Measurements from ENCODE around the gene PIM3.

PIM3 gene

GRCh38 chr22:49943771-49944398, 16.7 kb upstream of the PIM3 start:
- DNase-seq (ENCODE audit: low read depth), result no peak

DNA sequence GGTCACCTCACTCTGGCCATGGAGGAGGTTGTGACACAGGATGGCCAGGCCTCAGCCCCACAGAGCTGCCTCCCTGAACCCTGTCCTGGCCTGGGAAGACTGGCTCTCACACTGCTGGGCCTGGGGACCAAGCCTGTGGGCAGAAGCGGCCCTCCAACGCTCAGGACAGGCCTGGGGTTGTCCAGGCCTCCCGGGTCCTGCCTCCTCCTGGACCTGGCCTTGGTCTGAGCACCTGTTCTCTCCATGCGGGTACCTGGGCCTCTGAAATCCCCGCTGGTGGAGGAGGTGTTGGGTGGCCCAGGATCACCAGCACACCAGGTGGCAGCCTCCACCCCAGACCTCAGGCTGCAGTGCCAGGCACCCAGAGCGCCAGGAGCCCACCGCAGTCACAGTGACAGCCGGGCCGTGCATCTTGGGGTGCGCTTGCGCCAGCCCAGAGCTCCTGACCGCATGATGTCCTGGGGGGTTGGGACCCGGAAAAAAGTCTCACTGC, 16.1 kb upstream of the PIM3 start:
- no peak for DNase-seq (ENCODE audit: low read depth)

DNA sequence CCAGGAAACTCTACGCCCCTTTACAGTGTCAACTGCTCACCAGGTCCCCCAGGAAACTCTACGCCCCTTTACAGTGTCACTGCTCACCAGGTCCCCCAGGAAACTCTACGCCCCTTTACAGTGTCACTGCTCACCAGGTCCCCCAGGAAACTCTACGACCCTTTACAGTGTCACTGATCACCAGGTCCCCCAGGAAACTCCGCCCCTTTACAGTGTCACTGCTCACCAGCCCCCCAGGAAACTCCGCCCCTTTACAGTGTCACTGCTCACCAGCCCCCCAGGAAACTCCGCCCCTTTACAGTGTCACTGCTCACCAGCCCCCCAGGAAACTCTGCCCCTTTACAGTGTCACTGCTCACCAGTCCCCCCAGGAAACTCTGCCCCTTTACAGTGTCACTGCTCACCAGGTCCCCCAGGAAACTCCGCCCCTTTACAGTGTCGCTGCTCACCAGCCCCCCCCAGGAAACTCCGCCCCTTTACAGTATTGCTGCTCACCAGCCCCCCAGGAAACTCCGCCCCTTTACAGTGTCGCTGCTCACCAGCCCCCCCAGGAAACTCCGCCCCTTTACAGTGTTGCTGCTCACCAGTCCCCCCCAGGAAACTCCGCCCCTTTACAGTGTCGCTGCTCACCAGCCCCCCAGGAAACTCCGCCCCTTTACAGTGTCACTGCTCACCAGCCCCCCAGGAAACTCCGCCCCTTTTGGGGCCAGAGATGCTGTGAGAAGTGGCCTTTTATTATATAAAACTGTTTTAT, 15.4 kb upstream of the PIM3 start:
- peak; percentile 55 for DNase-seq (ENCODE audit: low read depth)

- DNase-seq (ENCODE audit: low read depth), result no peak
Measured at GRCh38 chr22:49946612-49947295, 13.8 kb upstream of the PIM3 start.

DNA sequence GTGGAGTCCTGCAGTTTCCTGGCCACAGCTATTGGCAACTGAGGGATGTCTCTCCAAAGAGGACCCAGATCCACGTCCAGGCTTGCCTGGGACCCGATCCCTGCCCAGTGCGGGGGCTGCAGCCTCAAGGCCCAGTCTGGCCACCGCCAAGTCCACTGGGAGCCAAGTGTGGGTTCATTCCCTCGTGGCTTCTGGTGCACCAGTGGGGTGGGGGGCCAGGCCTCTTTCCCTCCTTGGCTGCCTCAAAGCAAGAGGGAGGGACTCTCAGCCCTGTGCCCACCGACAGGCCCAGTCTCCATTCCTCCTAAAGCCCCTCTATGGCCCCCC, 13.3 kb upstream of the PIM3 start:
- DNase-seq (ENCODE audit: low read depth), result no peak

DNA sequence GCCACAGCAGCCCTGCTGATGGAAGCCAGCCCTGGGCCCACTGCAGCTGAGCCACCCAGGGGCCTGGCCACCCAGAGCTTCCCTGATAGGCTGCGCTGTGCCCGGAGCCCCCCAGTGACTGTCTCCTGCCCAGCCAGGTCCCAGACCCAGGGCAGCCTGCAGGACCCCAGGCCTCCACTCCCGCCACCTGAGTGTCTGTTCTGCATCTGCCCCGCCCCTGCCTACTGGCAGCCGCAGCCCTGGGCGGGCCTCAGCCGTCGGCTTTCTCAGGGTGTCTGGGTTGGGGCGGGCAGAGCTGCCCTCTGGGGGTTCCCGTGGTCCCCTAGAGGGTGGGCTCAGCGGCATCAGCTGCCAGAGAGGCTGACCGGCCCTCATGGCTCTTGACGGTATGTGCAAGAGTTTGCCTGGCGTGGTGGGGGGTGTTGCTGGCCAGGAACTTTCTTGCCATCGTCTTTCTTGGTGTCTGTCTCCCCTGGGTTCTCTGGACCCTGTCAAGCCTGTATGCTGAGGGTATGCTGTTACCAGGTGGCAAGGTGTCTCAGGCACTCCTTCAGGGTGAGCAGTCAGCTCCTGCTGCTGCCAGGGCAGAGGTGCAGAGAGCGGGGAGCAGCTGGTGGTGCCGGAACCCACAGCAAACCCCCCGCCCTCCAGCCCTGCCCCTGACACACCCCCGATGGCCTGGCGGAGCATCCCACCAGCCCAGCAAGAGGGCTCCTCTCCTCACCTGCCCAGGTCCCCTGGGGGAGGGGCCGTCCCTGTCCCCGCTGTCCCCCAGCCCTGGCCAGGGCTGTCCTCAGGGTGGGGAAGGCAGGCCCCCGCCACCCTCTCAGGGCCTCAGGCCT, 12.2 kb upstream of the PIM3 start:
- no peak for DNase-seq (ENCODE audit: low read depth)

GRCh38 chr22:49948958-49949913, 11.3 kb upstream of the PIM3 start:
- DNase-seq (ENCODE audit: low read depth), result no peak

DNA sequence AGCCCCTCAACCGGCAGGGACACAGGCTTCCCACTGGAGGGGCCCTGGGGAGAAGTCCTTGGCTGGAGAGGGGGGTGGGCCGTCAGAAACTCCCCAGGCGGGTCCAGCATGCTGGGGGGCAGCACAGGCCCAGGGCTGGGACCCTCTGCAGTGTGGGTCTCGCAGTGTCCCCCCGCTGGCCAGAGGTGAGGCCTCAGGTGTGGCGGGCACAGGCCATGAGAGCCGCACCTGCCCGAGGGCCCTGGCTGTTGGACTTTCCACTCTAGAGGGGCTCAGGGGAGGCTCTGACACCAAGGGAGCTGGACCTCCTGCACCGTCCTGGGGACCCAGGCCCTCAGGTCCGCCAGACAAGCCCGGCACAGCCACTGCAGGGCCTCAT, 10.7 kb upstream of the PIM3 start:
- no peak for DNase-seq (ENCODE audit: low read depth)

DNA sequence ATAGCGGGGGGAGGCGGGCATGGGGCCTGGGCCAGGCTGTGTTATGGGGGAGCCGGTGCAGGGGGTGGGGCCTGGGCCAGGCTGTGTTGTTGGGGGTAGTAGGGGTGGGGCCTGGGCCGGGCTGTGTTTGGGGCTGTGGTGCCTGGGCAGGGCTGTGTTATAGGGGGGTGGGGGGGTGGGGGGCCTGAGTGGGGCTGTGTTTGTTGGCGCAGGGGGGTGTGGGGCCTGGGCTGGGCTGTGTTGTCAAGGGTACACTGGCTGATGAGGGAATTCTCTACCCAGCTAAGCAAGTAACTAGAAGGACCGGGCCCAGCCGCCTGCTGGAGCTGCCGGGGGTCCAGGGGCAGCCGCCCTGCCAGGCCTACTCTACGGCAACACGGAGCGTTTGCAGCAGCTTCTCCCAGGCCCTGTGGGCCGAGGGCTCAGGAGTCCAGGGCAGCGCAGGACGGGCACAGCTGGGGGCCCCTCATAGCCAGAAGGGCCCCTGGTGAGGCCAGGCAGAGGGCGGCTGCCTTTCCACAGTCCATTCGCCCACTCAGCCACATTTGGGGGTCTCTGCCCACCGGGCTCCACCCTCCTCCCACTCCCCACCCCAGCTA, 10.1 kb upstream of the PIM3 start:
- DNase-seq (ENCODE audit: low read depth), result no peak

DNA sequence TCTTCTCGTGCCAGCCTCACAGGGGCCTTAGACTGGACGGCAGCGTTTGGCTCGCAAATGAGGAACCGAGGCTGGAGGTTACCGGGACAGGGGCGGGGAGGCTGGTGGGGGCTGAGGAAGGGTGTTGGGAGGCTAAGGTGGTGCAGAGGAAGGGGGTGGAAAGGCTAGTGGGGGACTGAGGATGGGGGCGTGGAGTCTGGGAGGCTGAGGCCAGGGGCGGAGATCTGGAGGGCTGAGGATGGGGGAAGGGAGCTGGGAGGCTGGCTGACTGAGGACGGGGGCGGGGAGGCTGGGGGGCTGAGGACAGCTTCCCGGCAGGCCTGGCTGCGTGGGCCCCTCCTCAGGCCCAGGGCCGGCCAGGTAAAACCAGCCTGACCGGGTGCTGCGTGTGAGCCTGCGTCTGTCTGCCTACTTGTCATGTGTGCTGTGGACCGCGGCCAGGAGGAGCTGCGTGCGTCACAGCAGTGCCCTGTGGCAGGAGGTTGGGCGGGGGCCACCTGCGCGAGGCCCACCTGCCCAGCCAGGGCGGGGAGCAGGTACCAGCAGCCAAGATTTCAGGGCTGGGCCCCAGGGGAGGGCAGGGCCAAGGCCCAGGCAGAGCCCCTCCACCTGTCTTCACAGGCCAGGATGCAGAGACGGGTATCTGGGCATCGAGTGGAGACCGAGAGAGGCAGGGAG, 9.4 kb upstream of the PIM3 start:
- no peak for DNase-seq (ENCODE audit: low read depth)

GRCh38 chr22:49951678-49951985, 8.9 kb upstream of the PIM3 start:
- no peak for DNase-seq (ENCODE audit: low read depth)

GRCh38 chr22:49951986-49952896, 8.3 kb upstream of the PIM3 start:
- peak; percentile 89 for DNase-seq (ENCODE audit: low read depth)

DNA sequence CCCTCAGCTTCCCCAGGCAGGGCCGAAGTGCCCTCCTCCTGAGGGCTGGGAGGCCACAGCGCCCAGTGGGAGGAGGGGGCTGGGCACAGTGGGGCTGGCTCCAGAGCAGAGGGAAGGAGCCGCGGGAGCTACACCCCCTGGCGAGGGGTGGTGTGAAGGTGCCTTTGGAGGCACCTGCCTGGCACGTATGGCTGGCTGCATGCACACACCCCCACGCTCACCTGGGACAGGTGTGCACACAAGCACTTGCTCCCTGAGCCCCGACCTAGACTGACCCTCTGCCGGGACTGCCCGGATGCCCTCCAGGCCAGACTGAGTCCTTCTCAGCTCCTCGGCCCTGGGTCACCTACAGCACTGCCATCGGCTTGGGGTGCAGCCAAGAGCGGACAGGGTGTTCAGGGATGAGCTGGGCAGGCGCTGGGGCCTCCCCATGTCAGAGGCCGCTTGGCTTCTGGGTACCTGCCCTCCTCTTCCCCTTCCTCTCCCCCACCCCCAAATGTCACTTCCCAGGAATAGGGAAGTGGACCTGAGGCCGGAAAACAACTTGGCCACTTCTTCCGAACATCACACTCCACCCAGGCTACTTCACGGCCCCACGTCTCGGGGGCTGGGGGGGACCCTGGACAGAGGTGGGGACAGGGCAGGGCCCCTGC, 7.4 kb upstream of the PIM3 start:
- DNase-seq (ENCODE audit: low read depth), result no peak

- DNase-seq (ENCODE audit: low read depth), result peak; percentile 45
Measured at GRCh38 chr22:49953680-49954344, 6.8 kb upstream of the PIM3 start.

- DNase-seq (ENCODE audit: low read depth), result no peak
Measured at GRCh38 chr22:49954354-49954753, 6.2 kb upstream of the PIM3 start.

GRCh38 chr22:49954991-49955580, 5.5 kb upstream of the PIM3 start:
- no peak for DNase-seq (ENCODE audit: low read depth)

- DNase-seq (ENCODE audit: low read depth), result no peak
Measured at GRCh38 chr22:49955581-49956417, 4.8 kb upstream of the PIM3 start.

Measured in EH (cell line).